Mesenchymal stem cell (in vitro differentiated cells and primary cell): ENCODE results near the gene SCARF2.

ENCODE experiments used
- DNase-seq: peaks from one replicate; pipeline ENCODE4 v3.0.0-alpha.2; 2013
- H2AFZ ChIP-seq: one replicate; pipeline ENCODE4 v1.6.1; 2013; ENCODE audit warnings: low read depth, mild to moderate bottlenecking, control low read depth, inconsistent platforms, low read length, moderate library complexity
- H2AK5ac ChIP-seq: 2 replicates; pipeline ENCODE4 v1.6.1; 2013; ENCODE audit warnings: low read length, moderate library complexity, mild to moderate bottlenecking, inconsistent platforms; ENCODE audit not compliant: severe bottlenecking
- H2BK120ac ChIP-seq: one replicate; pipeline ENCODE4 v1.6.1; 2013; ENCODE audit warnings: low read depth, mild to moderate bottlenecking, inconsistent platforms, low read length, moderate library complexity
- H2BK12ac ChIP-seq, 2 experiments: one replicate each; pipeline ENCODE4 v1.6.1; 2013; ENCODE audit warnings: inconsistent platforms in 2 of 2, low read length in 2 of 2, mild to moderate bottlenecking in 2 of 2, moderate library complexity in 2 of 2, control low read depth in 1 of 2
- H2BK15ac ChIP-seq: one replicate; pipeline ENCODE4 v1.6.1; 2013; ENCODE audit warnings: mild to moderate bottlenecking, low read depth, inconsistent platforms; ENCODE audit not compliant: poor library complexity, severe bottlenecking
- H2BK5ac ChIP-seq: 2 replicates; pipeline ENCODE4 v1.6.1; 2013; ENCODE audit warnings: low read depth, mild to moderate bottlenecking, low read length, control low read depth, inconsistent platforms; ENCODE audit not compliant: poor library complexity, severe bottlenecking
- H3K14ac ChIP-seq, 2 experiments: one replicate each; pipeline ENCODE4 v1.6.1; 2013; ENCODE audit warnings: inconsistent platforms in 2 of 2, low read length in 2 of 2, control low read depth in 1 of 2, mild to moderate bottlenecking in 1 of 2, moderate library complexity in 1 of 2
- H3K18ac ChIP-seq, 2 experiments: one replicate each; pipeline ENCODE4 v1.6.1; 2013; ENCODE audit warnings: inconsistent platforms in 2 of 2, low read length in 2 of 2, control low read depth in 1 of 2, low read depth in 1 of 2, mild to moderate bottlenecking in 1 of 2
- H3K23ac ChIP-seq, 2 experiments: one replicate each; pipeline ENCODE4 v1.6.1; 2013; ENCODE audit warnings: inconsistent platforms in 2 of 2, low read length in 2 of 2, mild to moderate bottlenecking in 2 of 2, moderate library complexity in 2 of 2, control low read depth in 1 of 2
- H3K27ac ChIP-seq: 2 replicates; pipeline ENCODE4 v1.5.1; 2013; ENCODE audit warnings: mild to moderate bottlenecking, moderate library complexity, low read length, control low read depth, inconsistent platforms; ENCODE audit not compliant: poor library complexity, severe bottlenecking
- H3K27me3 ChIP-seq, 2 experiments: 2 replicates each; pipeline versions ENCODE4 v1.6.1 to v1.7.0; 2013; ENCODE audit warnings: low read length in 2 of 2, mild to moderate bottlenecking in 2 of 2, moderate library complexity in 2 of 2, control low read depth in 1 of 2, inconsistent platforms in 1 of 2; ENCODE audit not compliant: control insufficient read depth in 1 of 2, insufficient read depth in 1 of 2
- H3K36me3 ChIP-seq, 2 experiments: 2 replicates each; pipeline versions ENCODE4 v1.6.1 to v1.7.0; 2013; ENCODE audit warnings: low read length in 2 of 2, control low read depth in 1 of 2, inconsistent platforms in 1 of 2, low read depth in 1 of 2, mild to moderate bottlenecking in 1 of 2; ENCODE audit not compliant: insufficient read depth in 2 of 2, control insufficient read depth in 1 of 2
- H3K4ac ChIP-seq, 2 experiments: one replicate each; pipeline ENCODE4 v1.6.1; 2013; ENCODE audit warnings: inconsistent platforms in 2 of 2, low read length in 2 of 2, mild to moderate bottlenecking in 2 of 2, moderate library complexity in 2 of 2, control low read depth in 1 of 2, low read depth in 1 of 2
- H3K4me1 ChIP-seq: 2 replicates; pipeline ENCODE4 v1.6.1; 2013; ENCODE audit warnings: low read depth, low read length, control low read depth; ENCODE audit not compliant: control insufficient read depth, insufficient read depth
- H3K4me2 ChIP-seq: 2 replicates; pipeline ENCODE4 v1.6.1; 2013; ENCODE audit warnings: low read length, mild to moderate bottlenecking, inconsistent platforms; ENCODE audit not compliant: poor library complexity, severe bottlenecking
- H3K4me3 ChIP-seq, 2 experiments: 2 replicates each; pipeline versions ENCODE4 v1.5.1 to v1.7.0; 2013; ENCODE audit warnings: low read length in 2 of 2, mild to moderate bottlenecking in 2 of 2, control low read depth in 1 of 2, low read depth in 1 of 2; ENCODE audit not compliant: insufficient read depth in 1 of 2
- H3K79me1 ChIP-seq: replicated peaks from 2 replicates; pipeline ENCODE4 v1.6.1; 2013; ENCODE audit warnings: mild to moderate bottlenecking, control low read depth, low read length, inconsistent platforms; ENCODE audit not compliant: poor library complexity, severe bottlenecking
- H3K9ac ChIP-seq: 2 replicates; pipeline ENCODE4 v1.7.0; 2013; ENCODE audit warnings: mild to moderate bottlenecking, low read length, moderate library complexity
- H3K9me3 ChIP-seq: 2 replicates; pipeline ENCODE4 v1.7.0; 2013; ENCODE audit warnings: mild to moderate bottlenecking, low read length; ENCODE audit not compliant: control insufficient read depth
- H4K8ac ChIP-seq: one replicate; pipeline ENCODE4 v1.6.1; 2013; ENCODE audit warnings: inconsistent platforms, mild to moderate bottlenecking, low read length, moderate library complexity
- H4K91ac ChIP-seq: one replicate; pipeline ENCODE4 v1.6.1; 2013; ENCODE audit warnings: mild to moderate bottlenecking, low read length, inconsistent platforms
- WGBS: methylation state at CpG from one replicate; pipeline ENCODE4 v1.1.7; 2013; ENCODE audit warnings: mixed read lengths; 5-methylcytosine and 5-hydroxymethylcytosine counted together

SCARF2 gene

DNA sequence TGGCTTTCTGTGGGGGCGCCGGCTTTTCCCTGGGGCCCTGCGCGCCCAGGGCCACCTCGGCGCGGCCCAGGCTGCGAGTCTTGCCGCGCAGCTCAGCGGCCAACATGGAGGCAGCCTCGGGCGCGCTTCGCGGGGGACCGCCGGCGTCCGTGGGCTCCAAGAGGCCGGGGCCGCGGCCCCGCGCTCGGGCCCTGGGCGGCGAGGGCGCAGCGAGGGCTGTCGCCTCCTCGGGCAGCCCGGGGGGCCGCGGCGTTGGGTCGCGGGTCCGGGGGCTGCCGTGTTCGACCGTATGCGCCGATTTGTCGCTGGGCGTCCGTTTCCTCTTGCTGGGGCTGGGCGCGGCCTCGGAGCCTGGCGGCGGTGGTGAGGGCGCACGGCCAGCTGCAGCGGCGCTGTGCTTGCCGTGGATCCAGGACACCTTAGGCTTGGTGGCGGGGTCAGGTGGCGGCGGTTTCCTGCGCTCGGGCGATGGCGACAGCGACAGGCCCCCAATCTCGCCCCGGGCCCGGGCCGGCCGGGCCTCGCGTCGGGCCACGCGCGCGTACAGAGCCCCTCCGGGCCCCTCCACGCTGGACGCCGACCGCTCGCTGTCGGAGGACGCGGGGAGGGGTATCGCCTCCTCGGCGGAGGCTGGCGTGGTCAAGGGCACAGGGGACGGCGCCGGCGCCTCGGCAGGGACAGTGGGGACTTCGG is 11.9 kb downstream of the SCARF2 start:
- peaks cover 27% of the 10 kb centered on the region for H3K4me1 ChIP-seq
- no peak overlapping the region for H2AFZ ChIP-seq
- no peak overlapping the region for H4K8ac ChIP-seq
- no peak for DNase-seq
- no peaks in the 10 kb centered on the region for H3K9me3 ChIP-seq
- no peak overlapping the region for H3K4ac ChIP-seq
- H3K14ac ChIP-seq: no peak overlapping the region
- no peak overlapping the region for H3K23ac ChIP-seq
- no peak overlapping the region for H3K18ac ChIP-seq
- no peak overlapping the region for H3K27ac ChIP-seq
- H3K9ac ChIP-seq: no peak overlapping the region
- no peaks in the 10 kb centered on the region for H3K27me3 ChIP-seq
- no peak overlapping the region for H2BK120ac ChIP-seq
- H2BK15ac ChIP-seq: peak overlapping the region; percentile 30
- WGBS: 94% methylated on average over 96 of the region's 96 CpGs
- H2BK12ac ChIP-seq: no peak overlapping the region
- H4K91ac ChIP-seq: no peak overlapping the region
- peaks cover 22 to 66% of the 10 kb centered on the region in 2 experiments for H3K36me3 ChIP-seq
- no peak overlapping the region for H3K4me2 ChIP-seq
- no peak overlapping the region for H2AK5ac ChIP-seq
- H2BK5ac ChIP-seq: no peak overlapping the region
- H3K4me3 ChIP-seq: no peak overlapping the region
- H3K79me1 ChIP-seq: peaks cover 14% of the 10 kb centered on the region

DNA sequence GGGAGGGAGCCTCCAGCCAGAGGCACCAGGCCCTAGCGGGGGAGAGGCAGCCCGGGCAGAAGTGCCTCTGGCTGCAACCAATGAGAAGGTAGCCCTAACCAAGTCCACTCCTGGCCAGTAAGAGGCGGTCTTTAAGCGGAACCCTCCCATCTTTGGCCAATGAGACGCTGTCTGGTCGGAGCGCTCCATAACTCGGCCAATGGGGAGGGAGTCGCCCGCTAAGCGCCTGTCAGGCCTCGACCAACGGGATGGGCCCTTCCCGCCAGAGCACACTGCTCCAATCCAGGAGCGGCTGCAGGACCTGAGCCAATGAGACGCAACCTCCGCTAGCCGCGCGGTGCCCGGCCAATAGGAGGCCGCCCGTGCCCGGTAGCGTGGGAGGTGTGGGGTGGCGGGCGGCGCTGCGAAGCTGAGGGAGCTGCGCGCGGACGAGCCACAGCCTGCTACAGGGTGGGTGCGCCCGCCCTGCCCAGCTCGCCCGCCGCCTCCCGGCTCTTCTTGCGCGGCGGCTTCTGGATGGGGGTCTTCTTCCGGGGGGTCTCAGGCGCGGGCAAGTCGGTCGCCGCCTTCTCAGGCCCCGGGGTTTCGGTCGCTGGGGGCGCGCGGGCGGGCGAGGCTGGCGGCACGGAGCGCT is 12.6 kb downstream of the SCARF2 start:
- Histone ChIP-seq H3K23ac (no peak overlapping the region), H3K4me3 (no peak overlapping the region), H2BK12ac (no peak overlapping the region), H3K27me3 (no peaks in the 10 kb centered on the region), H3K36me3 (peaks cover 19 to 59% of the 10 kb centered on the region in 2 experiments), H2AFZ (no peak overlapping the region), H3K4ac (no peak overlapping the region), H3K9ac (no peak overlapping the region), H3K4me2 (no peak overlapping the region), H3K14ac (no peak overlapping the region), H3K79me1 (peaks cover 8% of the 10 kb centered on the region), H3K27ac (no peak overlapping the region), H3K9me3 (no peaks in the 10 kb centered on the region), H3K18ac (no peak overlapping the region), H2BK5ac (no peak overlapping the region), H3K4me1 (peaks cover 22% of the 10 kb centered on the region), H2BK120ac (no peak overlapping the region), H4K8ac (no peak overlapping the region), H4K91ac (no peak overlapping the region), H2AK5ac (no peak overlapping the region), H2BK15ac (peak overlapping the region; percentile 30)
- no peak for DNase-seq
- 93% methylated on average over 59 of the region's 59 CpGs for WGBS

DNA sequence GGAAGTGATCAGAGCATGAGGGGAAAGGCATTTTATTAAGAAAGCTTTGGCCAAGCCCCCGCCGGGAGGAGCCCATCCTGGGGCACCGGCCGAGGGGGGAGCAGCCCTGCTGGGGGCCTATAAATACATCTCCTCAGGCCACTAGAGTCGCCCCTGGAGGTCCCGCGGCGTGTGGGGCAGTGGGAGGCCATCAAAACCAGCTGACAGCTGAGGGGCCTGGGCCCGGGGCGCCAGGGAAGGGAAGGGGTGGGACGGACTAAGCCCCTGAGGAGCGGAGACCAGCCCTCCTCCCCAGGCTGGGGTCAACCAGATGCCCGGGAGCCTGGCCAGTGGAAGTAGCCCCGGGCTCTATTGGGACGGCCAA is 13.1 kb downstream of the SCARF2 start:
- no peak overlapping the region for H2BK15ac ChIP-seq
- H3K27me3 ChIP-seq: no peaks in the 10 kb centered on the region
- H3K4ac ChIP-seq: no peak overlapping the region
- H3K23ac ChIP-seq: no peak overlapping the region
- no peak overlapping the region for H3K9ac ChIP-seq
- H3K79me1 ChIP-seq: peaks cover 3% of the 10 kb centered on the region
- H4K91ac ChIP-seq: no peak overlapping the region
- H3K4me1 ChIP-seq: peaks cover 22% of the 10 kb centered on the region
- H2BK5ac ChIP-seq: no peak overlapping the region
- H3K4me3 ChIP-seq: no peak overlapping the region
- DNase-seq: no peak
- H3K14ac ChIP-seq: no peak overlapping the region
- no peak overlapping the region for H3K18ac ChIP-seq
- no peak overlapping the region for H2AFZ ChIP-seq
- no peak overlapping the region for H2AK5ac ChIP-seq
- H4K8ac ChIP-seq: no peak overlapping the region
- 93% methylated on average over 15 of the region's 15 CpGs for WGBS
- no peak overlapping the region for H2BK12ac ChIP-seq
- no peak overlapping the region for H3K27ac ChIP-seq
- no peak overlapping the region for H3K4me2 ChIP-seq
- H3K9me3 ChIP-seq: no peaks in the 10 kb centered on the region
- H3K36me3 ChIP-seq: peaks cover 19 to 54% of the 10 kb centered on the region in 2 experiments
- H2BK120ac ChIP-seq: no peak overlapping the region

DNA sequence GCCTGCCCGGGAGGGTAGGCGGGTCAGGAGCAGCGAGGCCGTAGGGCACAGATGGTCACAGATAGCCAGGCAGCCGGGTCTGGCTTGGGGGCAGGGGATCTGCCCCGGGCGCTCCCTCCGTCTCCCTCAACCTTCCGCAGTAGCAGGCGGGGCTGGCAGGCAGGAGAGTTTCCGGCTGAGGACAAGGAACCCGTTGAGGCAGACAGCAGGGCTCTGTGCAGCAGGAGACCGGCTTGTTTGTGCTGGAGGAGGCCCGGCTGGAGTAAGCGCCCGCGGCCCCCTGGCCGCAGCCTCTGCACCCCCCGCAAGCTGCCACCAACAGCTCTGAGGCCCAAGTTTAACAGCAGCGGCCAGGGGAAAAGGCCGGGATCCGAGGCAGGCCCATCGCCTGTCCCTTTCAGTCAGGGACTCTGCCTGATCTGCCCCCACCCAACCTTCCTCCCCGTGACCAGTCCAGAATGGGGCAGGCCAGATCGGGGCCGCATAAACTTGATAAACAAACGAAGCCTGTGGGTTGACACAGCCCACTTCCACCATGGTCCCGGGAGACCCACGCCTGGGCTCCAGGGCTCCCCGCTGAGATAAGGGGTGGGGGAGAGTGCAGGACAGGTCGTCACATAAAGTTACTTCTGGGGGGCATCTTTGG is 13.6 kb downstream of the SCARF2 start:
- H3K4ac ChIP-seq: no peak overlapping the region
- no peak overlapping the region for H3K4me2 ChIP-seq
- H2BK15ac ChIP-seq: no peak overlapping the region
- H3K18ac ChIP-seq: no peak overlapping the region
- no peak overlapping the region for H2AK5ac ChIP-seq
- WGBS: 77% methylated on average over 30 of the region's 31 CpGs
- no peak for DNase-seq
- H2BK12ac ChIP-seq: no peak overlapping the region
- no peak overlapping the region for H3K9ac ChIP-seq
- no peak overlapping the region for H2AFZ ChIP-seq
- no peak overlapping the region for H2BK120ac ChIP-seq
- H3K79me1 ChIP-seq: no peaks in the 10 kb centered on the region
- no peaks in the 10 kb centered on the region for H3K9me3 ChIP-seq
- H2BK5ac ChIP-seq: no peak overlapping the region
- H3K27me3 ChIP-seq: no peaks in the 10 kb centered on the region
- no peak overlapping the region for H3K14ac ChIP-seq
- peaks cover 19 to 49% of the 10 kb centered on the region in 2 experiments for H3K36me3 ChIP-seq
- peaks cover 22% of the 10 kb centered on the region for H3K4me1 ChIP-seq
- no peak overlapping the region for H3K23ac ChIP-seq
- H3K27ac ChIP-seq: no peak overlapping the region
- peak overlapping the region; percentile 16 for H4K91ac ChIP-seq
- H3K4me3 ChIP-seq: no peak overlapping the region
- H4K8ac ChIP-seq: no peak overlapping the region
